ENCODE measurements around the gene THAP4.

DNA sequence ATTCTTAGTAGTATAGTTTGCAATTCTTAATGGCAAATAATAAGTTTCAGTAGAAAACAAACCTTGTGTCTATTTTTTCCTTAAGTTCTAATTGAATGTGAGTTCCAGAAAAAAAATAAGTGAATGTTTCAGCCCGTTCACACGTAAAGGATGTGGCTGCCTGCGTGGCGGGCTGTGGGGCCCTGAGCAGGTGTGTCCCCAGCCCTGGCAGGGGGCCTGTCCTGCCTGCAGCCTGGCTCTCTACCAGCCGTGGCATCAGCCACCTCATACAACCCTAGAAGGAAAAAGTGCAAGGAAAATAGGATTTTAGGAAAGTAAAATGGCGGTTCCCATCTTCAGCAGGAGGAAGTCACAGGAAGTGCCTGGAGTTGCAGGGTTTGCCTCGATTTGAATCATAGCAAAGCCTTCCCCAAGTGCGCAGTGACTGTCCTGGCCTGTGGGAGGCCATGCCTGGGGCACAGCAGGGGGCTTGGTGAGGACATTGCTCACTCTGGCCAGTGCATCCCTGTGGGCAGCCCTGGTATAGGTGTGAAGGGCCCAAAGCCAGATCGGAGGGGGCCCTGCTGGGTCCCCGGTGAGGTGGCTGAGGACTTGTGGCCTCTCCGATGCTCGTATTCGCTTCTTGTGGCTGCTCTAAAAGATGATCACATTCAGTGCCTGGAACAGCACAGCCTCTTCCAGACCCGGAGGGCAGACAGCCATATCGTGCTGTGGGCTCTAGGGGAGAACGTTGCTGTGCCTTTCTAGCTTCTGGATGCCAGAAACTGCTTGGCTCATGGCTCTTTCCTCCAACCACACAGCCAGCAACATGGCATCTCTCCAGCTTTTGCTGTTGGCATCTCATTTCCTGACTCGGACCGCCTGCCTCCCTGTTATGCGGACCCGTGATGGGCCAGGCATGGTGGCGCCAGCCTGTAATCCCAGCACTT, 37.1 kb upstream of the THAP4 start:
- TF ChIP-seq, protein P1, sequence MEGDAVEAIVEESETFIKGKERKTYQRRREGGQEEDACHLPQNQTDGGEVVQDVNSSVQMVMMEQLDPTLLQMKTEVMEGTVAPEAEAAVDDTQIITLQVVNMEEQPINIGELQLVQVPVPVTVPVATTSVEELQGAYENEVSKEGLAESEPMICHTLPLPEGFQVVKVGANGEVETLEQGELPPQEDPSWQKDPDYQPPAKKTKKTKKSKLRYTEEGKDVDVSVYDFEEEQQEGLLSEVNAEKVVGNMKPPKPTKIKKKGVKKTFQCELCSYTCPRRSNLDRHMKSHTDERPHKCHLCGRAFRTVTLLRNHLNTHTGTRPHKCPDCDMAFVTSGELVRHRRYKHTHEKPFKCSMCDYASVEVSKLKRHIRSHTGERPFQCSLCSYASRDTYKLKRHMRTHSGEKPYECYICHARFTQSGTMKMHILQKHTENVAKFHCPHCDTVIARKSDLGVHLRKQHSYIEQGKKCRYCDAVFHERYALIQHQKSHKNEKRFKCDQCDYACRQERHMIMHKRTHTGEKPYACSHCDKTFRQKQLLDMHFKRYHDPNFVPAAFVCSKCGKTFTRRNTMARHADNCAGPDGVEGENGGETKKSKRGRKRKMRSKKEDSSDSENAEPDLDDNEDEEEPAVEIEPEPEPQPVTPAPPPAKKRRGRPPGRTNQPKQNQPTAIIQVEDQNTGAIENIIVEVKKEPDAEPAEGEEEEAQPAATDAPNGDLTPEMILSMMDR (IDR thresholded peaks at IDR 0.05; ENCODE audit: borderline replicate concordance, extremely low read depth, low read length, poor library complexity, severe bottlenecking): no peak
- TF ChIP-seq EZH2 (IDR thresholded peaks at IDR 0.05; ENCODE audit: borderline replicate concordance, low read depth, low read length, severe bottlenecking): no peak

Data from DND-41 (cell line).